ENCODE data around the gene COL12A1. TPM values are rescaled to one million over a fixed set of nuclear protein-coding genes. Genes with fewer than 3 reads are reported as not detected.
"Not testable (repeated sequence)": the region's sequence is repeated elsewhere in the genome, so short reads cannot be mapped to it uniquely, and the experiment has no call there.

The COL12A1 gene
- total and polyA plus RNA-seq, 9 donors, result 134 to 277 (median 168) TPM

DNA sequence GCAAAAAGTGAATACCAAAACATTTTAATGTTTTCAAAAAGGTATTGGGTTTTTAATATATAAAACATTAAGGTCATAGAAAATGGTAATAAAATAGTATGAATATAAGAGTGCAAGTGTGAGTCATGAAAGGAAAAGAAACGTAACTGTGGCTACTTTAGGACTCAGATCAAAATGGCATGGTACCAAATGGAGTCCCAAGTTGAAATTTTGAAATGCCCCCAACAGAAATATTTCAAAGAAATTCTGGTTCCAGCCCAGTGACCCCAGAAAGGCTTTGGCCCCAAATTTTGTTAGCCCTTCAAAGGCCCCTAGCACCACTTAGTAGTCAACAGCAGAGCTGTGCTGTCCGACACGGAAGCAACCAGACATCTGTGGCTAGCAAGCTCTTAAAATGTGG, 6.0 kb downstream of the COL12A1 start:
- TF ChIP-seq, protein P1, sequence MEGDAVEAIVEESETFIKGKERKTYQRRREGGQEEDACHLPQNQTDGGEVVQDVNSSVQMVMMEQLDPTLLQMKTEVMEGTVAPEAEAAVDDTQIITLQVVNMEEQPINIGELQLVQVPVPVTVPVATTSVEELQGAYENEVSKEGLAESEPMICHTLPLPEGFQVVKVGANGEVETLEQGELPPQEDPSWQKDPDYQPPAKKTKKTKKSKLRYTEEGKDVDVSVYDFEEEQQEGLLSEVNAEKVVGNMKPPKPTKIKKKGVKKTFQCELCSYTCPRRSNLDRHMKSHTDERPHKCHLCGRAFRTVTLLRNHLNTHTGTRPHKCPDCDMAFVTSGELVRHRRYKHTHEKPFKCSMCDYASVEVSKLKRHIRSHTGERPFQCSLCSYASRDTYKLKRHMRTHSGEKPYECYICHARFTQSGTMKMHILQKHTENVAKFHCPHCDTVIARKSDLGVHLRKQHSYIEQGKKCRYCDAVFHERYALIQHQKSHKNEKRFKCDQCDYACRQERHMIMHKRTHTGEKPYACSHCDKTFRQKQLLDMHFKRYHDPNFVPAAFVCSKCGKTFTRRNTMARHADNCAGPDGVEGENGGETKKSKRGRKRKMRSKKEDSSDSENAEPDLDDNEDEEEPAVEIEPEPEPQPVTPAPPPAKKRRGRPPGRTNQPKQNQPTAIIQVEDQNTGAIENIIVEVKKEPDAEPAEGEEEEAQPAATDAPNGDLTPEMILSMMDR (IDR thresholded peaks at IDR 0.05), result no peak
- no peak for TF ChIP-seq POLR2A (IDR thresholded peaks at IDR 0.05)
- TF ChIP-seq EP300 (IDR thresholded peaks at IDR 0.05), result no peak
- DNase-seq, result no peak
- Histone ChIP-seq H3K36me3 (no peaks in the 10 kb centered on the region), H3K27me3 (no peaks in the 10 kb centered on the region), H3K9me3 (no peaks in the 10 kb centered on the region), H3K4me1 (ENCODE audit: insufficient read depth) (peaks cover 11% of the 10 kb centered on the region), H3K4me3 (no peak overlapping the region), H3K27ac (no peak overlapping the region)
- 72 to 78% (median 76%) methylated on average over 3 of the region's 3 CpGs for WGBS, 3 donors
- intact Hi-C loops (cut with DNase I), result loop anchor here in 3 of 4 donors (5.0 to 10.0 kb wide), 6 partner anchors 105 to 1465 kb away; no protein-coding TSS in a partner anchor

DNA sequence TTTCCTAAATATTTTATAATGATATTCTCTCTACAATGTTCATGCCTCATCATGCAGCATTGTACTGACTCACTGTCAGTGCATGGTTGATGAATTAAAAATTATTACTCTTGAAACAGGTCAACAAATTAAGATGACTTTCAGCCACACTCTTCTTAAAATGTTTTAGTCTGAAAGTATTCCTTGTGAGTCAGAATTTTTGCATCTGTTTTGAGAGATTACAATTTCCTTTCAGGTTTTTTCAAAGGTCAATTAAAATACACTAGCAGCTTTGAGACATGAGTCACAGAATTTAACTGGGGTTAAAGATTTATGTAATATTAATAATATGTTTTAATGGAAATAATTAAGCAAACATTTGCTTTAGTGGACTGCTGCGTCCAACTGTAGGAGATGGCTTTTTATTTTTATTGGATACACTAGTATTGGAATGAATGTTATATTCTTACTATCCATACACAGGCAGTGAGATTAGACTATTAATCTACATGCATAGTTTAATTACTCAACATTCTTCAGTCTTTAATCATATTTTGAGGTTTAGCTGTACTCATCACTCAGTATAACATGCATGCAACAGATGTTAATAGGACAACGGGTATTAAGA, 9.7 kb downstream of the COL12A1 start:
- intact Hi-C loops (cut with DNase I), result no loop called here
- Histone ChIP-seq H3K4me3 (no peak overlapping the region), H3K27me3 (no peaks in the 10 kb centered on the region), H3K27ac (no peak overlapping the region), H3K36me3 (no peaks in the 10 kb centered on the region), H3K4me1 (ENCODE audit: insufficient read depth) (peaks cover 2% of the 10 kb centered on the region), H3K9me3 (no peaks in the 10 kb centered on the region)
- TF ChIP-seq EP300 (IDR thresholded peaks at IDR 0.05), result no peak
- TF ChIP-seq POLR2A (IDR thresholded peaks at IDR 0.05), result no peak
- TF ChIP-seq, protein P1 (IDR thresholded peaks at IDR 0.05), result no peak
- DNase-seq, result no peak
- WGBS, 3 donors, result 19 to 38% (median 19%) methylated on average over 2 of the region's 2 CpGs

DNA sequence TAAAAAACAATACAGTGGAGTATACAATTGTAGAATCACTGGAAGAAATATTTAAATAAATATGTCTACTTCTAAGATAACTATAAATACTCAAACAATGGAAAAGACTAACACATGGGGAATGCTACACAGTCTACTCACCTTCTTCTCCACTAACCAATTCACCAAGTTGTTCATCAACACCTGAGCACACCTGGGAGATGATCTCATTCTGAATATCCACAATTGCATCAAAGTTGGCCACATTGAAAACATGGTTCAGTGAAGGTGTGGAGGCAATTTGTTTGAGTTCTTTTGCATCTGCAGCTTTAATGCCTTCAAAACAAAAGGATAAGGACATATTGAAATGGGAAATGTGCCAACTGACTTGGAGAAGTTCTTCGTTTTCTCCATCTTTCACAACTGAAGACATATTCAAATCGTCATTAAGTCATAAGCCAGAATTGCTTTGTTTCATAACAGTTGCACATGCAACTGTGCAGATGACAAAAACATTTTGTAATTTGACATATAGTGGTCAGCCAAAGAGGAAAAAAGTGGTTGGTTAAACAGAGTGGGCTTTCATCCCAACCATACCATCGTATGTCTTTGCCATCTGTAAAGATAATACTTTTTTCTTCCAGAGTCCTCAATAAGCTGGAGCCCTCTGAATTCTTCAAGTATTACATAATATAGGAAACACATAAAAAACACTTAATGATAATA, 17.5 kb downstream of the COL12A1 start:
- TF ChIP-seq, protein P1 (IDR thresholded peaks at IDR 0.05), result no peak
- TF ChIP-seq POLR2A (IDR thresholded peaks at IDR 0.05) (no peak), EP300 (IDR thresholded peaks at IDR 0.05) (no peak)
- no peak overlapping the region for H3K4me3 ChIP-seq
- no peak for DNase-seq
- 66 to 76% (median 68%) methylated on average over 3 of the region's 3 CpGs for WGBS, 3 donors
- H3K27me3 ChIP-seq, result no peaks in the 10 kb centered on the region
- H3K27ac ChIP-seq, result no peak overlapping the region
- no peaks in the 10 kb centered on the region for H3K4me1 ChIP-seq (ENCODE audit: insufficient read depth)
- no peaks in the 10 kb centered on the region for H3K36me3 ChIP-seq
- H3K9me3 ChIP-seq, result no peaks in the 10 kb centered on the region
- intact Hi-C loops (cut with DNase I), result no loop called here

DNA sequence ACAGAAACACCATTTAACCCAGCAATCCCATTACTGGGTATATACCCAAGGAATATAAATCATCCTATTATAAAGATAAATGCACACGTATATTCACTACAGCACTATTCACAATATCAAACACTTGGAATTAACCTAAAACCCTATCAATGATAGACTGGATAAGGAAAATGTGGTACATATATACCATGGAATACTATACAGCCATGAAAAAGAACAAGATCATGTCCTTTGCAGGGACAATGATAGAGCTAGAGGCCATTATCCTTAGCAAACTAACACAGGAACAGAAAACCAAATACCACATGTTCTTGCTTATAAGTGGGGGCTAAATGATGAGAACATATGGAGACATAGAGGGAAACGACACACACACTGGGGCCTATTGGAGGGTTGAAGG, 19.3 kb downstream of the COL12A1 start:
- H3K4me3 ChIP-seq; H3K9me3 ChIP-seq; DNase-seq; intact Hi-C loops (cut with DNase I); H3K4me1 ChIP-seq (ENCODE audit: insufficient read depth); H3K27ac ChIP-seq; H3K36me3 ChIP-seq; H3K27me3 ChIP-seq: not testable (repeated sequence)
- WGBS, 3 donors, result 50 to 70% (median 50%) methylated on average over 2 of the region's 2 CpGs

DNA sequence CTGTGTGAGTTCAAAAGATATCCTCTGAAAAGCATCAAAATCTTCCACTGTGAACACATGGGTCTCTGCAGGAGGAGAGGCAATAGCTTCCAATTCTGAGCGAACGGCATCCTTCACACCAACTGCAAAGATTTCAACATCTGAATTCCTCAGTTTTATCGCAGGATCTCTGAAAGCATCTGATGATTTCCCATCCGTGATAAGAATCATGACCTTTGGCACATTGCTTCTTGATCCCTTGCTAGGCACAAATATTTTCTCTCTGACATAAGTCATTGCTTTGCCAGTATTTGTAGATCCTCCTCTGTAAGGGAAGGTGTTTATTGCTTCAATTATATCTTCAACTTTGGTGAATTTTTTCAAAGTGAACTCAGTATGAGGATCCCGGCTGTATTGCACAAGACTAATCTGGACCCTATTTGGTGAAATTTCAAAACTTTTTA, 22.7 kb downstream of the COL12A1 start:
- Histone ChIP-seq H3K36me3 (peaks cover 3% of the 10 kb centered on the region), H3K9me3 (no peaks in the 10 kb centered on the region), H3K27me3 (no peaks in the 10 kb centered on the region), H3K4me1 (ENCODE audit: insufficient read depth) (no peaks in the 10 kb centered on the region), H3K4me3 (no peak overlapping the region), H3K27ac (no peak overlapping the region)
- DNase-seq, result no peak
- 63 to 75% (median 68%) methylated on average over 5 of the region's 5 CpGs for WGBS, 3 donors
- intact Hi-C loops (cut with DNase I), result no loop called here
- TF ChIP-seq, protein P1 (IDR thresholded peaks at IDR 0.05), result no peak
- TF ChIP-seq EP300 (IDR thresholded peaks at IDR 0.05) (no peak), POLR2A (IDR thresholded peaks at IDR 0.05) (no peak)
